ENCODE measurements around the gene SCARB1.

Gene SCARB1

GRCh38 chr12:124884587-124885438, 21.1 kb upstream of the SCARB1 start:
- no peak for DNase-seq (ENCODE audit: low read depth)

GRCh38 chr12:124883263-124884130, 19.8 kb upstream of the SCARB1 start:
- peak; percentile 19 for DNase-seq (ENCODE audit: low read depth)

GRCh38 chr12:124881123-124881522, 17.5 kb upstream of the SCARB1 start:
- no peak for DNase-seq (ENCODE audit: low read depth)

- DNase-seq (ENCODE audit: low read depth) = peak; percentile 85
Observed at GRCh38 chr12:124880335-124880734, 16.7 kb upstream of the SCARB1 start.

- DNase-seq (ENCODE audit: low read depth) = no peak
Observed at GRCh38 chr12:124878795-124879516, 15.3 kb upstream of the SCARB1 start.

- DNase-seq (ENCODE audit: low read depth) = no peak
Observed at GRCh38 chr12:124877423-124877822, 13.8 kb upstream of the SCARB1 start.

- no peak for DNase-seq (ENCODE audit: low read depth)
Observed at GRCh38 chr12:124876171-124876570, 12.5 kb upstream of the SCARB1 start.

- no peak for DNase-seq (ENCODE audit: low read depth)
Observed at GRCh38 chr12:124875803-124876132, 12.1 kb upstream of the SCARB1 start.

GRCh38 chr12:124874988-124875802, 11.5 kb upstream of the SCARB1 start:
- DNase-seq (ENCODE audit: low read depth) = no peak

- DNase-seq (ENCODE audit: low read depth) = no peak
Observed at GRCh38 chr12:124874188-124874587, 10.5 kb upstream of the SCARB1 start.

GRCh38 chr12:124872068-124872719, 8.5 kb upstream of the SCARB1 start:
- no peak for DNase-seq (ENCODE audit: low read depth)

GRCh38 chr12:124871297-124871696, 7.6 kb upstream of the SCARB1 start:
- no peak for DNase-seq (ENCODE audit: low read depth)

GRCh38 chr12:124870515-124870914, 6.9 kb upstream of the SCARB1 start:
- DNase-seq (ENCODE audit: low read depth) = no peak

- DNase-seq (ENCODE audit: low read depth) = peak; percentile 28
Observed at GRCh38 chr12:124869059-124869665, 5.5 kb upstream of the SCARB1 start.

- no peak for DNase-seq (ENCODE audit: low read depth)
Observed at GRCh38 chr12:124868252-124869058, 4.8 kb upstream of the SCARB1 start.

- DNase-seq (ENCODE audit: low read depth) = peak; percentile 50
Observed at GRCh38 chr12:124867401-124867930, 3.8 kb upstream of the SCARB1 start.

GRCh38 chr12:124866883-124867400, 3.3 kb upstream of the SCARB1 start:
- no peak for DNase-seq (ENCODE audit: low read depth)

GRCh38 chr12:124866195-124866882, 2.7 kb upstream of the SCARB1 start:
- DNase-seq (ENCODE audit: low read depth) = no peak

GRCh38 chr12:124865728-124866127, 2.1 kb upstream of the SCARB1 start:
- DNase-seq (ENCODE audit: low read depth) = no peak

Measured in ELR (cell line).